Activated CD4-positive, alpha-beta T cell treated with anti-CD3 and anti-CD28 coated beads for 24 hours (primary cell): ENCODE results near the gene SMC3.

Experiments
- DNase-seq, 2 donors: peaks; one replicate each; pipeline ENCODE4 v3.0.0-alpha.2; 2020; ENCODE audit warnings: low read depth in 2 of 2

SMC3 gene

GRCh38 chr10:110646417-110647135 lies 79.1 kb downstream of the SMC3 start:
- DNase-seq: no peak

- DNase-seq: no peak
Measured at GRCh38 chr10:110647136-110647430, 79.6 kb downstream of the SMC3 start.

GRCh38 chr10:110648692-110649346 lies 81.3 kb downstream of the SMC3 start:
- no peak for DNase-seq

GRCh38 chr10:110649347-110650264 lies 82.1 kb downstream of the SMC3 start:
- DNase-seq: no peak

- no peak for DNase-seq
Measured at GRCh38 chr10:110650265-110650668, 82.8 kb downstream of the SMC3 start.

- no peak for DNase-seq
Measured at GRCh38 chr10:110651044-110651958, 83.8 kb downstream of the SMC3 start.

- DNase-seq: no peak
Measured at GRCh38 chr10:110652475-110653118, 85.1 kb downstream of the SMC3 start.
